K562 (cell line): Measurements from ENCODE around the gene GPR15LG.

Experiments
- FOXO4 ChIP-seq: fragments of 450-650 bp; formaldehyde crosslinking; IDR thresholded peaks from 2 replicates; pipeline ENCODE4 v1.4.0; 2020; ENCODE audit warnings: mild to moderate bottlenecking, moderate library complexity
- HNRNPH1 ChIP-seq: fragments of 200-400 bp; formaldehyde crosslinking; optimal IDR thresholded peaks from 2 replicates; pipeline ENCODE3; 2017; ENCODE audit warnings: low read depth, mild to moderate bottlenecking, low read length, moderate library complexity
- JUN ChIP-seq, 2 experiments: sonication (generic) in 1 of 2; formaldehyde crosslinking in 1 of 2; IDR thresholded peaks; 2 replicates each; pipeline versions ENCODE4 v1.6.1 to v1.8.0; 2012 to 2022; ENCODE audit warnings: borderline replicate concordance in 2 of 2, mild to moderate bottlenecking in 2 of 2, improper control_type of control experiment in 1 of 2, low read depth in 1 of 2, low read length in 1 of 2, missing genetic modification reagents in 1 of 2
- MAZ ChIP-seq, 2 experiments: fragments of 450-650 bp in 1 of 2; sonication (generic) in 1 of 2; formaldehyde crosslinking; IDR thresholded peaks in 1 of 2; conservative IDR thresholded peaks in 1 of 2; 2 replicates each; pipeline versions ENCODE4 v1.4.0 to v1.5.0; 2020; ENCODE audit warnings: mild to moderate bottlenecking in 1 of 2, missing genetic modification reagents in 1 of 2
- SREBF2 ChIP-seq: sonication (generic); formaldehyde crosslinking; IDR thresholded peaks from 2 replicates; pipeline ENCODE4 v1.4.0; 2020; ENCODE audit warnings: mild to moderate bottlenecking, missing genetic modification reagents
- TSC22D4 ChIP-seq: fragments of 450-650 bp; IDR thresholded peaks from 2 replicates; pipeline ENCODE4 v1.6.1; 2016; ENCODE audit warnings: missing genetic modification characterization, missing biosample characterization, control low read depth
- TF ChIP-seq, protein P1 (sequence below), 3 experiments: IDR thresholded peaks in 2 of 3; conservative IDR thresholded peaks in 1 of 3; 2 replicates each; pipeline ENCODE4 v1.5.1; 2011 to 2012; ENCODE audit warnings: low read length in 3 of 3, mild to moderate bottlenecking in 3 of 3, control low read depth in 2 of 3, improper control_type of control experiment in 1 of 3, inconsistent platforms in 1 of 3, low read depth in 1 of 3, mixed read lengths in 1 of 3, moderate library complexity in 1 of 3; ENCODE audit not compliant: insufficient read depth in 2 of 3

- TF ChIP-seq MAZ (CRISPR knock-in tag; conservative IDR thresholded peaks at IDR 0.05 in 1 of 2, IDR thresholded peaks at IDR 0.05 in 1 of 2) (no peak), HNRNPH1 (no peak), TSC22D4 (no peak), SREBF2 (CRISPR knock-in tag) (no peak), JUN (IDR thresholded peaks at IDR 0.05; ENCODE audit: borderline replicate concordance, low read depth, low read length) (no peak), JUN (CRISPR knock-in tag; IDR thresholded peaks at IDR 0.05; ENCODE audit: borderline replicate concordance) (no peak), FOXO4 (no peak)
- TF ChIP-seq, protein P1, sequence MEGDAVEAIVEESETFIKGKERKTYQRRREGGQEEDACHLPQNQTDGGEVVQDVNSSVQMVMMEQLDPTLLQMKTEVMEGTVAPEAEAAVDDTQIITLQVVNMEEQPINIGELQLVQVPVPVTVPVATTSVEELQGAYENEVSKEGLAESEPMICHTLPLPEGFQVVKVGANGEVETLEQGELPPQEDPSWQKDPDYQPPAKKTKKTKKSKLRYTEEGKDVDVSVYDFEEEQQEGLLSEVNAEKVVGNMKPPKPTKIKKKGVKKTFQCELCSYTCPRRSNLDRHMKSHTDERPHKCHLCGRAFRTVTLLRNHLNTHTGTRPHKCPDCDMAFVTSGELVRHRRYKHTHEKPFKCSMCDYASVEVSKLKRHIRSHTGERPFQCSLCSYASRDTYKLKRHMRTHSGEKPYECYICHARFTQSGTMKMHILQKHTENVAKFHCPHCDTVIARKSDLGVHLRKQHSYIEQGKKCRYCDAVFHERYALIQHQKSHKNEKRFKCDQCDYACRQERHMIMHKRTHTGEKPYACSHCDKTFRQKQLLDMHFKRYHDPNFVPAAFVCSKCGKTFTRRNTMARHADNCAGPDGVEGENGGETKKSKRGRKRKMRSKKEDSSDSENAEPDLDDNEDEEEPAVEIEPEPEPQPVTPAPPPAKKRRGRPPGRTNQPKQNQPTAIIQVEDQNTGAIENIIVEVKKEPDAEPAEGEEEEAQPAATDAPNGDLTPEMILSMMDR (IDR thresholded peaks at IDR 0.05 in 2 of 3, conservative IDR thresholded peaks at IDR 0.05 in 1 of 3; ENCODE audit: insufficient read depth in 2 of 3, low read depth in 1 of 3, low read length in 3 of 3): no peak
Measured at GRCh38 chr10:84173501-84173929, at the start of gene GPR15LG.
